Neural cell (in vitro differentiated cells): ENCODE data around the gene EPHA8.

Experiments
- CTCF ChIP-seq: fragments of 450-650 bp; IDR thresholded peaks from 2 replicates; pipeline ENCODE4 v1.5.1; 2014; ENCODE audit warnings: antibody characterized with exemption, mild to moderate bottlenecking, moderate library complexity; ENCODE audit not compliant: poor library complexity, severe bottlenecking
- EP300 ChIP-seq: fragments of 450-650 bp; conservative IDR thresholded peaks from 2 replicates; pipeline ENCODE4 v1.6.1; 2014; ENCODE audit warnings: antibody characterized with exemption, mild to moderate bottlenecking, moderate library complexity; ENCODE audit not compliant: poor library complexity, severe bottlenecking
- EZH2 ChIP-seq: fragments of 200-600, 300-800 bp; shearing (Covaris generic), sonication (generic); IDR thresholded peaks from 2 replicates; pipeline ENCODE4 v1.6.1; 2014; ENCODE audit warnings: antibody characterized with exemption, low read length, borderline replicate concordance, mild to moderate bottlenecking; ENCODE audit not compliant: insufficient read depth, poor library complexity, severe bottlenecking
- MXI1 ChIP-seq: fragments of 450-650 bp; conservative IDR thresholded peaks from 2 replicates; pipeline ENCODE4 v1.6.1; 2014; ENCODE audit warnings: antibody characterized with exemption, mild to moderate bottlenecking; ENCODE audit not compliant: poor library complexity, severe bottlenecking
- POLR2AphosphoS5 ChIP-seq: IDR thresholded peaks from 2 replicates; pipeline ENCODE4 v1.6.1; 2012
- RAD21 ChIP-seq: fragments of 450-650 bp; conservative IDR thresholded peaks from 2 replicates; pipeline ENCODE4 v1.6.1; 2014; ENCODE audit warnings: antibody characterized with exemption, mild to moderate bottlenecking, moderate library complexity
- REST ChIP-seq: IDR thresholded peaks from 2 replicates; pipeline ENCODE4 v1.6.1; 2012; ENCODE audit warnings: borderline replicate concordance
- SMC3 ChIP-seq: fragments of 450-650 bp; conservative IDR thresholded peaks from 2 replicates; pipeline ENCODE4 v1.6.1; 2014; ENCODE audit warnings: antibody characterized with exemption, mild to moderate bottlenecking, moderate library complexity; ENCODE audit not compliant: poor library complexity
- TAF1 ChIP-seq: IDR thresholded peaks from 2 replicates; pipeline ENCODE4 v1.6.1; 2012; ENCODE audit warnings: low read depth

GRCh38 chr1:22586356-22587130, 23.3 kb downstream of the EPHA8 start:
- no peak for TF ChIP-seq POLR2AphosphoS5
- no peak for TF ChIP-seq CTCF
- no peak for TF ChIP-seq REST
- TF ChIP-seq SMC3 = no peak
- TF ChIP-seq RAD21 = no peak
- TF ChIP-seq MXI1 = no peak
- no peak for TF ChIP-seq EP300
- no peak for TF ChIP-seq EZH2
- no peak for TF ChIP-seq TAF1
